Measurements from ENCODE around the gene EDAR. TPM values are rescaled to one million over a fixed set of nuclear protein-coding genes. Genes with fewer than 3 reads are reported as not detected.

EDAR gene
- total RNA-seq, 1 donor from 2014 or later: not detected

GRCh38 chr2:108956375-108956774 lies 32.6 kb downstream of the EDAR start:
- Mint-ChIP-seq H3K36me3 (ENCODE audit: low read depth) (no peaks in the 10 kb centered on the region), H3K4me1 (no peaks in the 10 kb centered on the region), H3K27ac (no peak overlapping the region), H3K4me3 (no peak overlapping the region), H3K27me3 (peaks cover 4% of the 10 kb centered on the region), H3K9me3 (peaks cover 11% of the 10 kb centered on the region)
- ATAC-seq (ENCODE audit: low read depth) (no peak), DNase-seq (no peak)
- ChIA-PET CTCF (interaction anchor here (0.6 to 0.7 kb wide), 2 partner anchors 101 to 212 kb away, joined by 3 read pairs; no protein-coding TSS in a partner anchor), POLR2A (no interaction called here)
- TF ChIP-seq CTCF (IDR thresholded peaks at IDR 0.05): no peak
- intact Hi-C loops (cut with micrococcal nuclease): no loop called here

- no peak for TF ChIP-seq CTCF (IDR thresholded peaks at IDR 0.05)
- Mint-ChIP-seq H3K4me1 (no peaks in the 10 kb centered on the region), H3K36me3 (ENCODE audit: low read depth) (no peaks in the 10 kb centered on the region), H3K27ac (no peak overlapping the region), H3K9me3 (peaks cover 29% of the 10 kb centered on the region), H3K27me3 (no peaks in the 10 kb centered on the region), H3K4me3 (no peak overlapping the region)
- ATAC-seq (ENCODE audit: low read depth) (no peak), DNase-seq (no peak)
- CTCF ChIA-PET: no interaction called here
- intact Hi-C loops (cut with micrococcal nuclease): no loop called here
- POLR2A ChIA-PET: interaction anchor here (0.6 kb wide), 1 partner anchor 10 kb away, joined by 4 read pairs; no protein-coding TSS in a partner anchor
These were observed 38.5 kb downstream of the EDAR start for GRCh38 chr2:108950369-108951135.

- no peak for ATAC-seq (ENCODE audit: low read depth)
- POLR2A ChIA-PET: no interaction called here
- no peak for DNase-seq
- Mint-ChIP-seq H3K4me3 (no peak overlapping the region), H3K27me3 (no peaks in the 10 kb centered on the region), H3K4me1 (no peaks in the 10 kb centered on the region), H3K9me3 (peaks cover 29% of the 10 kb centered on the region), H3K27ac (no peak overlapping the region), H3K36me3 (ENCODE audit: low read depth) (no peaks in the 10 kb centered on the region)
- no peak for TF ChIP-seq CTCF (IDR thresholded peaks at IDR 0.05)
- intact Hi-C loops (cut with micrococcal nuclease): no loop called here
- CTCF ChIA-PET: no interaction called here
These were observed 39.4 kb downstream of the EDAR start for GRCh38 chr2:108949316-108950239.

DNA sequence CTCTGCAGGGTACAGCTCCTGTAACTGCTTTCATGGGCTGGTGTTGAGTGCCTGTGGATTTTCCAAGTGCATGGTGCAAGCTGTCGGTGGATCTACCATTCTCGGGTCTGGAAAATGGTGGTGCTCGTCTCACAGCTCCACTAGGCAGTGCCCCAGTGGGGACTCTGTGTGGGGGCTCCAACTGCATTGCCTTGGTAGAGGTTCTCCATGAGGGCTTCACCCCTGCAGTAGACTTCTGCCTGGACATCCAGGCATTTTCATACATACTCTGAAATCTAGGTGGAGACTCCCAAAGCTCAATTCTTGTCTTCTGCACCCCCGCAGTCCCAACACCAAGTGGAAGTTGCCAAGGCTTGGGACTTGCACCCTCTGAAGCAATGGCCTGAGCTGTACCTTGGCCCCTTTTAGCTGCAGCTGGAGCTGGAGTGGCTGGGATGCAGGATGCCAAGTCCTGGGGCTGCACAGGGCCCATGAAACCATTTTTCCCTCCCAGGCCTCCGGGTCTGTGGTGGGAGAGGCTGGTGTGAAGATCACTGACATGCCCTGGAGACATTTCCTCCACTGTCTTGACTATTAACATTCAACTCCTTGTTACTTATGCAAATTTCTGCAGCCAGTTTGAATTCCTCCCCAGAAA lies 41.6 kb downstream of the EDAR start:
- no peak for TF ChIP-seq CTCF (IDR thresholded peaks at IDR 0.05)
- ChIA-PET POLR2A (no interaction called here), CTCF (no interaction called here)
- ATAC-seq (ENCODE audit: low read depth) (no peak), DNase-seq (no peak)
- peaks cover 24% of the 10 kb centered on the region for H3K9me3 Mint-ChIP-seq
- intact Hi-C loops (cut with micrococcal nuclease): no loop called here
- no peaks in the 10 kb centered on the region for H3K36me3 Mint-ChIP-seq (ENCODE audit: low read depth)
- H3K27ac Mint-ChIP-seq: no peak overlapping the region
- H3K4me1 Mint-ChIP-seq: no peaks in the 10 kb centered on the region
- H3K27me3 Mint-ChIP-seq: no peaks in the 10 kb centered on the region
- no peak overlapping the region for H3K4me3 Mint-ChIP-seq

- H3K27ac Mint-ChIP-seq: no peak overlapping the region
- H3K4me3 Mint-ChIP-seq: no peak overlapping the region
- ChIA-PET CTCF (no interaction called here), POLR2A (no interaction called here)
- H3K4me1 Mint-ChIP-seq: no peaks in the 10 kb centered on the region
- no peaks in the 10 kb centered on the region for H3K27me3 Mint-ChIP-seq
- DNase-seq (no peak), ATAC-seq (ENCODE audit: low read depth) (no peak)
- TF ChIP-seq CTCF (IDR thresholded peaks at IDR 0.05): no peak
- H3K9me3 Mint-ChIP-seq: peaks cover 18% of the 10 kb centered on the region
- H3K36me3 Mint-ChIP-seq (ENCODE audit: low read depth): no peaks in the 10 kb centered on the region
- intact Hi-C loops (cut with micrococcal nuclease): no loop called here
These were observed 42.6 kb downstream of the EDAR start for GRCh38 chr2:108946442-108946841.
